Suprapubic skin (tissue), 4 donors: ENCODE measurements around the gene IFIT3.

Experiments used
- CTCF ChIP-seq, 2 donors: fragments of 200-600 bp in 1 of 2; fragments of 450-650 bp in 1 of 2; sonication (generic) in 1 of 2; IDR thresholded peaks; one replicate each; pipeline ENCODE4 v1.5.1; 2016 to 2019; ENCODE audit warnings: antibody characterized with exemption in 2 of 2, mild to moderate bottlenecking in 1 of 2, moderate library complexity in 1 of 2
- EP300 ChIP-seq: sonication (generic); formaldehyde crosslinking; IDR thresholded peaks from one replicate; pipeline ENCODE4 v1.6.1; 2017; ENCODE audit warnings: antibody characterized with exemption
- POLR2A ChIP-seq, 2 donors: fragments of 450-650 bp; IDR thresholded peaks; one replicate each; pipeline ENCODE4 v1.6.1; 2017; ENCODE audit warnings: antibody characterized with exemption in 2 of 2, mild to moderate bottlenecking in 2 of 2, moderate library complexity in 2 of 2
- POLR2AphosphoS5 ChIP-seq, 3 donors: sonication (generic); formaldehyde crosslinking; IDR thresholded peaks; one replicate each; pipeline ENCODE4 v1.6.1; 2017; ENCODE audit warnings: antibody characterized with exemption in 3 of 3

DNA sequence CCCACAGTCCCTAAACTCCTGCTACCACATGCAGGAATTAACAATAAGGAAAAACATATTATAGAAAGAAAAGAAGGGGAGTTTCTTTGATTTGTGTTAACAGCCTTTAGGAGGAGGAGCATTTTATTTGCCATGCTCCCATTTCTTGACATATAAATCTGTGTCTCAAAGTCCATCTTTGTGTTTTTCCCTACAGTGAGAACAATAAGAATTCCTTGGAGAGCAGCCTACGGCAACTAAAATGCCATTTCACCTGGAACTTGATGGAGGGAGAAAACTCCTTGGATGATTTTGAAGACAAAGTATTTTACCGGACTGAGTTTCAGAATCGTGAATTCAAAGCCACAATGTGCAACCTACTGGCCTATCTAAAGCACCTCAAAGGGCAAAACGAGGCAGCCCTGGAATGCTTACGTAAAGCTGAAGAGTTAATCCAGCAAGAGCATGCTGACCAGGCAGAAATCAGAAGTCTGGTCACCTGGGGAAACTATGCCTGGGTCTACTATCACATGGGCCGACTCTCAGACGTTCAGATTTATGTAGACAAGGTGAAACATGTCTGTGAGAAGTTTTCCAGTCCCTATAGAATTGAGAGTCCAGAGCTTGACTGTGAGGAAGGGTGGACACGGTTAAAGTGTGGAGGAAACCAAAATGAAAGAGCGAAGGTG lies 21.9 kb upstream of the IFIT3 start:
- TF ChIP-seq POLR2AphosphoS5 (IDR thresholded peaks at IDR 0.05) = no peak
- TF ChIP-seq CTCF (IDR thresholded peaks at IDR 0.05) = no peak
- no peak for TF ChIP-seq POLR2A (IDR thresholded peaks at IDR 0.05)
- TF ChIP-seq EP300 = no peak
